ENCODE results near the gene THSD8. TPM values are rescaled to one million over a fixed set of nuclear protein-coding genes. Genes with fewer than 3 reads are reported as not detected.

Gene THSD8
- total and polyA plus RNA-seq, 2 of the 8 experiments (the other 6 are each of a cell fraction or from before 2014, with no cell fraction given) = 8.2 to 42.3 TPM

DNA sequence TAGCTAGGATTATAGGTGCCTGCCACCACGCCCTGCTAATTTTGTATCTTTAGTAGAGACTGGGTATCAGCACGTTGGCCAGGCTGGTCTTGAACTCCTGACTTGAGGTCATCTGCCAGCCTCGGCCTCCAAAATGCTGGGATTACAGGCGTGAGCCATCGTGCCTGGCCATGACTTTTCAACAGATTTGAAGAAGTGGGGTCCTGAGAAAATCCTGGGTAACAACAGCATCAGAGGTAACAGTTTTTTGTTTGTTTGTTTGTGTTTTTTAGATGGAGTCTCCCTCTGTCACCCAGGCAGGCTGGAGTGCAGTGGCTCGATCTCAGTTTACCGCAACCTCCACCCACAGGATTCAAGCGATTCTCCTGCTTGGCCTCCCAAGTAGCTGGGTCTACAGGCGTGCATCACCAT is 6.9 kb upstream of the THSD8 start:
- H3K4me2 ChIP-seq (ENCODE audit: insufficient read depth in 1 of 2, low read depth in 2 of 2, low read length in 2 of 2) = no peak overlapping the region
- TF ChIP-seq TAF1 (IDR thresholded peaks at IDR 0.05; ENCODE audit: low read depth, low read length) (no peak), EGR1 (IDR thresholded peaks at IDR 0.05; ENCODE audit: borderline replicate concordance, low read depth, low read length) (no peak), KDM4A (IDR thresholded peaks at IDR 0.05; ENCODE audit: low read depth, low read length, severe bottlenecking) (no peak), SP2 (IDR thresholded peaks at IDR 0.05; ENCODE audit: low read length) (no peak), YY1 (IDR thresholded peaks at IDR 0.05; ENCODE audit: low read depth, low read length) (no peak)
- TF ChIP-seq, protein P1, sequence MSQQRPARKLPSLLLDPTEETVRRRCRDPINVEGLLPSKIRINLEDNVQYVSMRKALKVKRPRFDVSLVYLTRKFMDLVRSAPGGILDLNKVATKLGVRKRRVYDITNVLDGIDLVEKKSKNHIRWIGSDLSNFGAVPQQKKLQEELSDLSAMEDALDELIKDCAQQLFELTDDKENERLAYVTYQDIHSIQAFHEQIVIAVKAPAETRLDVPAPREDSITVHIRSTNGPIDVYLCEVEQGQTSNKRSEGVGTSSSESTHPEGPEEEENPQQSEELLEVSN (IDR thresholded peaks at IDR 0.05) = no peak
- TF ChIP-seq, protein P2, sequence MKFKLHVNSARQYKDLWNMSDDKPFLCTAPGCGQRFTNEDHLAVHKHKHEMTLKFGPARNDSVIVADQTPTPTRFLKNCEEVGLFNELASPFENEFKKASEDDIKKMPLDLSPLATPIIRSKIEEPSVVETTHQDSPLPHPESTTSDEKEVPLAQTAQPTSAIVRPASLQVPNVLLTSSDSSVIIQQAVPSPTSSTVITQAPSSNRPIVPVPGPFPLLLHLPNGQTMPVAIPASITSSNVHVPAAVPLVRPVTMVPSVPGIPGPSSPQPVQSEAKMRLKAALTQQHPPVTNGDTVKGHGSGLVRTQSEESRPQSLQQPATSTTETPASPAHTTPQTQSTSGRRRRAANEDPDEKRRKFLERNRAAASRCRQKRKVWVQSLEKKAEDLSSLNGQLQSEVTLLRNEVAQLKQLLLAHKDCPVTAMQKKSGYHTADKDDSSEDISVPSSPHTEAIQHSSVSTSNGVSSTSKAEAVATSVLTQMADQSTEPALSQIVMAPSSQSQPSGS (IDR thresholded peaks at IDR 0.05; ENCODE audit: low read length) = no peak
- H4K8ac ChIP-seq (ENCODE audit: extremely low read depth, insufficient read depth, low read length) = no peak overlapping the region; the same call in 1 of the 2 replicates
- H3K79me1 ChIP-seq (ENCODE audit: low read depth, low read length) = no peaks in the 10 kb centered on the region
- no peak overlapping the region for H2AK5ac ChIP-seq (ENCODE audit: low read depth, low read length)
- no peak overlapping the region for H2BK15ac ChIP-seq (ENCODE audit: low read length)
- no peak overlapping the region for H2AFZ ChIP-seq (ENCODE audit: low read length)
- POLR2A ChIA-PET (ENCODE audit: partially characterized antibody) = interaction anchor here (0.5 to 15.2 kb wide), 13 partner anchors 11 to 117 kb away, joined by 3 to 317 read pairs (median 5); partner anchors contain the start of genes GET3, HOOK2, RNASEH2A and RTBDN
- no peak overlapping the region for H3K14ac ChIP-seq (ENCODE audit: insufficient read length)
- WGBS, 2 experiments (ENCODE audit: extremely low coverage in 1 of 2, insufficient coverage in 1 of 2, insufficient read length in 1 of 2, insufficient replicate concordance in 2 of 2, low coverage in 1 of 2, low lambda C conversion rate in 2 of 2, missing lambda C conversion rate in 1 of 2) = 93% methylated on average over 9 of the region's 9 CpGs; no CpG with 5 or more reads in 1 of the 2 experiments
- no peak overlapping the region for H3K9ac ChIP-seq (replicated peaks in 1 of 4; ENCODE audit: extremely low read depth in 1 of 4, low read depth in 3 of 4, low read length in 3 of 4)
- no peak overlapping the region for H2BK120ac ChIP-seq (replicated peaks; ENCODE audit: low read depth, low read length)
- no peak overlapping the region for H4K5ac ChIP-seq (ENCODE audit: insufficient read length, low read depth, low read length)
- FAIRE-seq (no peak), DNase-seq (ENCODE audit: low read depth in 1 of 2, low spot score in 2 of 2) (no peak)
- H2BK5ac ChIP-seq (ENCODE audit: low read depth, low read length) = no peak overlapping the region
- no peak overlapping the region for H3K4ac ChIP-seq (replicated peaks; ENCODE audit: insufficient read length, low read depth, low read length)
- no peak overlapping the region for H3K23ac ChIP-seq (ENCODE audit: insufficient read length)
- H3K4me3 ChIP-seq (ENCODE audit: extremely low read depth in 1 of 4, insufficient read depth in 2 of 4, low read depth in 3 of 4, low read length in 4 of 4) = no peak overlapping the region
- H3K56ac ChIP-seq (replicated peaks; ENCODE audit: insufficient read length, low read depth, low read length) = no peak overlapping the region
- no peaks in the 10 kb centered on the region for H4K20me1 ChIP-seq (replicated peaks in 1 of 2; ENCODE audit: control insufficient read depth in 1 of 2, insufficient read depth in 2 of 2, low read length in 2 of 2)
- peaks cover 5 to 25% (median 17%) of the 10 kb centered on the region in 4 experiments for H3K4me1 ChIP-seq (replicated peaks in 1 of 4; ENCODE audit: control insufficient read depth in 3 of 4, insufficient read depth in 4 of 4, low read length in 3 of 4)
- H3K23me2 ChIP-seq (ENCODE audit: low read depth, low read length) = peaks cover 29% of the 10 kb centered on the region
- no peak overlapping the region for H3K18ac ChIP-seq (ENCODE audit: extremely low read depth, low read length)
- H4K91ac ChIP-seq (replicated peaks; ENCODE audit: insufficient read length, low read length) = no peak overlapping the region
- no peak overlapping the region for H2BK20ac ChIP-seq (ENCODE audit: low read length)
- no peak overlapping the region for H3K27ac ChIP-seq (ENCODE audit: low read depth, low read length)
- H3K79me2 ChIP-seq (ENCODE audit: control insufficient read depth in 1 of 2, insufficient read depth in 2 of 2, low read length in 2 of 2) = no peaks in the 10 kb centered on the region
- H3K36me3 ChIP-seq (ENCODE audit: control insufficient read depth in 2 of 4, insufficient read depth in 4 of 4, low read length in 3 of 4) = peaks cover 7 to 12% (median 8%) of the 10 kb centered on the region in 4 experiments; a peak in 7 of 8 replicates
- no peaks in the 10 kb centered on the region for H3K9me3 ChIP-seq (ENCODE audit: insufficient read depth in 2 of 2, low read depth in 1 of 2, low read length in 1 of 2)
- H2BK12ac ChIP-seq (ENCODE audit: low read depth, low read length) = no peak overlapping the region
- H3K27me3 ChIP-seq (replicated peaks in 1 of 4; ENCODE audit: control insufficient read depth in 3 of 4, extremely low read depth in 1 of 4, insufficient read depth in 3 of 4, low read length in 3 of 4) = peaks cover 0 to 18% (median 13%) of the 10 kb centered on the region in 4 experiments; a peak in 5 of 7 replicates
- CTCF ChIA-PET (ENCODE audit: partially characterized antibody) = interaction anchor here (0.6 to 17.9 kb wide), 17 partner anchors 8 to 156 kb away, joined by 3 to 288 read pairs (median 6); partner anchors contain the start of gene RNASEH2A

Measured in H1 (cell line).